Liver (tissue), 3 donors: ENCODE measurements around the gene PDXDC1.
"Not testable (repeated sequence)": the region's sequence is repeated elsewhere in the genome, so short reads cannot be mapped to it uniquely, and the experiment has no call there.

ENCODE experiments used
- ATF3 ChIP-seq: IDR thresholded peaks from 2 replicates; pipeline ENCODE4 v1.6.1; 2016; ENCODE audit warnings: antibody characterized with exemption
- EGR1 ChIP-seq, 2 donors: IDR thresholded peaks; 2 replicates each; pipeline ENCODE4 v1.6.1; 2016 to 2018; ENCODE audit warnings: antibody characterized with exemption in 2 of 2, low read depth in 2 of 2
- FOXA1 ChIP-seq: IDR thresholded peaks from 2 replicates; pipeline ENCODE4 v1.6.1; 2016; ENCODE audit warnings: antibody characterized with exemption
- FOXA2 ChIP-seq: IDR thresholded peaks from 2 replicates; pipeline ENCODE4 v1.6.1; 2016; ENCODE audit warnings: antibody characterized with exemption
- RAD21 ChIP-seq, 2 donors: IDR thresholded peaks; 2 replicates each; pipeline ENCODE4 v1.6.1; 2016; ENCODE audit warnings: antibody characterized with exemption in 2 of 2, mild to moderate bottlenecking in 2 of 2
- REST ChIP-seq: IDR thresholded peaks from 2 replicates; pipeline ENCODE4 v1.6.1; 2016; ENCODE audit warnings: antibody characterized with exemption, mild to moderate bottlenecking
- RXRA ChIP-seq, 2 donors: IDR thresholded peaks; 2 replicates each; pipeline ENCODE4 v1.6.1; 2017 to 2018; ENCODE audit warnings: antibody characterized with exemption in 2 of 2, mild to moderate bottlenecking in 1 of 2
- TAF1 ChIP-seq: conservative IDR thresholded peaks from 2 replicates; pipeline ENCODE4 v1.6.1; 2016; ENCODE audit warnings: antibody characterized with exemption, mild to moderate bottlenecking
- YY1 ChIP-seq: IDR thresholded peaks from 2 replicates; pipeline ENCODE4 v1.6.1; 2016; ENCODE audit warnings: antibody characterized with exemption, mild to moderate bottlenecking
- TF ChIP-seq, protein P1 (sequence below): fragments of 150-350 bp; IDR thresholded peaks from 2 replicates; pipeline ENCODE4 v1.5.1; 2017; ENCODE audit warnings: improper control_type of control experiment, low read depth, low read length; ENCODE audit not compliant: missing input control
- donor health status: healthy.
- donor health status: healthy.

GRCh38 chr16:15099366-15099909 lies 124.6 kb downstream of the PDXDC1 start:
- TF ChIP-seq EGR1 (IDR thresholded peaks at IDR 0.05; ENCODE audit: low read depth in 2 of 2); REST; ATF3; FOXA1; FOXA2; YY1; RAD21 (IDR thresholded peaks at IDR 0.05); RXRA (IDR thresholded peaks at IDR 0.05); TAF1: not testable (repeated sequence)
- TF ChIP-seq, protein P1, sequence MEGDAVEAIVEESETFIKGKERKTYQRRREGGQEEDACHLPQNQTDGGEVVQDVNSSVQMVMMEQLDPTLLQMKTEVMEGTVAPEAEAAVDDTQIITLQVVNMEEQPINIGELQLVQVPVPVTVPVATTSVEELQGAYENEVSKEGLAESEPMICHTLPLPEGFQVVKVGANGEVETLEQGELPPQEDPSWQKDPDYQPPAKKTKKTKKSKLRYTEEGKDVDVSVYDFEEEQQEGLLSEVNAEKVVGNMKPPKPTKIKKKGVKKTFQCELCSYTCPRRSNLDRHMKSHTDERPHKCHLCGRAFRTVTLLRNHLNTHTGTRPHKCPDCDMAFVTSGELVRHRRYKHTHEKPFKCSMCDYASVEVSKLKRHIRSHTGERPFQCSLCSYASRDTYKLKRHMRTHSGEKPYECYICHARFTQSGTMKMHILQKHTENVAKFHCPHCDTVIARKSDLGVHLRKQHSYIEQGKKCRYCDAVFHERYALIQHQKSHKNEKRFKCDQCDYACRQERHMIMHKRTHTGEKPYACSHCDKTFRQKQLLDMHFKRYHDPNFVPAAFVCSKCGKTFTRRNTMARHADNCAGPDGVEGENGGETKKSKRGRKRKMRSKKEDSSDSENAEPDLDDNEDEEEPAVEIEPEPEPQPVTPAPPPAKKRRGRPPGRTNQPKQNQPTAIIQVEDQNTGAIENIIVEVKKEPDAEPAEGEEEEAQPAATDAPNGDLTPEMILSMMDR = not testable (repeated sequence)
